Left lung (tissue), 10 donors: Measurements from ENCODE around the gene CHIA. TPM values are rescaled to one million over a fixed set of nuclear protein-coding genes. Genes with fewer than 3 reads are reported as not detected.

Experiments
- ATAC-seq: fragments of 200-7000 bp; cut with Tn5 transposase; one replicate; pipeline ENCODE4 v1.9.1; 2020; ENCODE audit warnings: moderate library complexity
- DNase-seq, 4 donors: peaks; one replicate each; pipeline ENCODE4 v3.0.0-alpha.2; 2013 to 2020
- H3K27ac ChIP-seq, 2 donors: fragments of 200-600 bp; sonication (generic) in 1 of 2; one replicate each; pipeline versions ENCODE4 v1.5.0 to v1.8.0; 2020 to 2021
- H3K27me3 ChIP-seq, 2 donors: fragments of 200-600 bp; sonication (generic) in 1 of 2; one replicate each; pipeline versions ENCODE4 v1.5.0 to v1.8.0; 2020 to 2021
- H3K36me3 ChIP-seq, 2 donors: fragments of 200-600 bp; sonication (generic) in 1 of 2; one replicate each; pipeline versions ENCODE4 v1.5.0 to v1.8.0; 2020 to 2021
- H3K4me1 ChIP-seq, 2 donors: fragments of 200-600 bp; one replicate each; pipeline ENCODE4 v1.8.0; 2021
- H3K4me3 ChIP-seq, 2 donors: fragments of 200-600 bp; sonication (generic) in 1 of 2; one replicate each; pipeline versions ENCODE4 v1.5.0 to v1.8.0; 2020 to 2021; ENCODE audit warnings: mild to moderate bottlenecking in 1 of 2
- H3K9me3 ChIP-seq, 2 donors: fragments of 200-600 bp; sonication (generic) in 1 of 2; one replicate each; pipeline versions ENCODE4 v1.5.0 to v1.8.0; 2020 to 2021
- intact Hi-C, 2 donors: fragments of 100-400 bp; cut with DNase I; formaldehyde crosslinking; loops; one replicate each; pipeline versions ENCODE4 v1.11.2 to v1.14.2; 2022
- polyA plus RNA-seq, 6 donors: library from polyadenylated mRNA; unstranded; fragments of 120-200 nt; gene quantifications; one replicate each; pipeline ENCODE4 v1.2.1, GENCODE V29; 2013; ENCODE audit not compliant: insufficient read length in 6 of 6
- total RNA-seq, 2 donors: library from RNA; stranded (reverse); fragmentation: NEBNext Ultra II Directional; extraction: Animal tissue kit (Norgen Biotek cat#: 25700); gene quantifications; one replicate each; pipeline ENCODE4 v1.2.1, GENCODE V29; 2021
- TF ChIP-seq, protein P1 (sequence below), 2 donors: fragments of 200-600 bp; sonication (generic) in 1 of 2; IDR thresholded peaks; one replicate each; pipeline versions ENCODE4 v1.5.0 to v1.8.0; 2021; ENCODE audit warnings: antibody characterized with exemption in 2 of 2
- donor health status: DM: no; HTN: yes; CAD: no.
- donor health status: DM: no; HTN: no; CAD: no.

The CHIA gene
- total and polyA plus RNA-seq, 8 donors: 1.1 to 10.2 (median 3.8) TPM; not detected in 1

DNA sequence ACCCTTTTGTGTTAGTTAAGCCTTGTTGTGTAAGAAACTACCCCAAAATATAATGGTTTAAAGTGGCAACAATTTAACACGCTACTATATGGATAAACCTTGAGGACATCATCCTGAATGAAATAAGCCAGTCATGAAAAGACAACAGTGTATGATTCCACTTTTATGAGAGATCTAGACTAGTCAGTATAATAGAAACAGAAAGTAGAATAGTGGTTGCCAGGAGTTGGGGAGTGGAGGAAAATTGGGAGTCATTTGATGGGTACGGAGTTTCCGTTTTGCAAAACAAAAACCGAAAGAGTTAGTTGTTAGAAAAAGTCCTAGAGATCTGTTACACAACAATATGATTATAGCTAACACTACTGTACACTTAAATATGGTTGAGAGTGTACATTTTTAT lies 16.0 kb upstream of the CHIA start:
- intact Hi-C loops: no loop called here
- no peak overlapping the region for H3K4me3 ChIP-seq
- H3K4me1 ChIP-seq: peaks cover 0 to 4% of the 10 kb centered on the region in 2 donors

DNA sequence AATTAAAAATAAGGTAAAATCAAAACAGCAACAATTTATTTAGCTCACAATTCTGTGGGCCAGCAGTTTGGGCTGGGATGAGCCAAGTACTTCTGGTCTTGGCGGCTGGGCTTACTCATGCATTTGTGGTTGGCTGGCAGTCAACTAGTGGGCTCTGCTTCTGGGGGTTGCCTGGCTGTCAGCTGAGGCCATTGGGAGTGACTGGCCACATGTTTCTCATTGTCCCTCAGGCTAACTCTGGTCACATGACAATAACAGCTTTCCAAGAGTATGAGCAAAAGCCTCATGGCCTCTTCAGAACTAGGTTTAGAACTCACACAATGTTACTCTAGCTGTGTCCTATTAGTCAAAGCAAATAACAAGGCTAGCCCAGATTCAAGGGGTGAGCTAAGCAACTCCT lies 15.6 kb upstream of the CHIA start:
- Histone ChIP-seq H3K27me3 (peaks cover 18 to 25% of the 10 kb centered on the region in 2 donors), H3K4me3 (no peak overlapping the region), H3K4me1 (peaks cover 0 to 4% of the 10 kb centered on the region in 2 donors), H3K9me3 (peaks cover 0 to 6% of the 10 kb centered on the region in 2 donors), H3K27ac (peak overlapping the region in 1 of 2 donors; percentile 37), H3K36me3 (no peaks in the 10 kb centered on the region)
- intact Hi-C loops: no loop called here
- ATAC-seq: peak; percentile 87
- TF ChIP-seq, protein P1, sequence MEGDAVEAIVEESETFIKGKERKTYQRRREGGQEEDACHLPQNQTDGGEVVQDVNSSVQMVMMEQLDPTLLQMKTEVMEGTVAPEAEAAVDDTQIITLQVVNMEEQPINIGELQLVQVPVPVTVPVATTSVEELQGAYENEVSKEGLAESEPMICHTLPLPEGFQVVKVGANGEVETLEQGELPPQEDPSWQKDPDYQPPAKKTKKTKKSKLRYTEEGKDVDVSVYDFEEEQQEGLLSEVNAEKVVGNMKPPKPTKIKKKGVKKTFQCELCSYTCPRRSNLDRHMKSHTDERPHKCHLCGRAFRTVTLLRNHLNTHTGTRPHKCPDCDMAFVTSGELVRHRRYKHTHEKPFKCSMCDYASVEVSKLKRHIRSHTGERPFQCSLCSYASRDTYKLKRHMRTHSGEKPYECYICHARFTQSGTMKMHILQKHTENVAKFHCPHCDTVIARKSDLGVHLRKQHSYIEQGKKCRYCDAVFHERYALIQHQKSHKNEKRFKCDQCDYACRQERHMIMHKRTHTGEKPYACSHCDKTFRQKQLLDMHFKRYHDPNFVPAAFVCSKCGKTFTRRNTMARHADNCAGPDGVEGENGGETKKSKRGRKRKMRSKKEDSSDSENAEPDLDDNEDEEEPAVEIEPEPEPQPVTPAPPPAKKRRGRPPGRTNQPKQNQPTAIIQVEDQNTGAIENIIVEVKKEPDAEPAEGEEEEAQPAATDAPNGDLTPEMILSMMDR (IDR thresholded peaks at IDR 0.05): no peak
- peak in 1 of 4 donors; percentile 77 for DNase-seq

More for the DNA sequence above, 16.0 kb upstream of the CHIA start:
- H3K27ac ChIP-seq: peak overlapping the region in 1 of 2 donors; percentile 37
- peaks cover 22 to 30% of the 10 kb centered on the region in 2 donors for H3K27me3 ChIP-seq
- no peaks in the 10 kb centered on the region for H3K36me3 ChIP-seq
- TF ChIP-seq, protein P1 (IDR thresholded peaks at IDR 0.05): no peak
- H3K9me3 ChIP-seq: peaks cover 0 to 6% of the 10 kb centered on the region in 2 donors
- ATAC-seq (peak; percentile 37), DNase-seq (no peak)

DNA sequence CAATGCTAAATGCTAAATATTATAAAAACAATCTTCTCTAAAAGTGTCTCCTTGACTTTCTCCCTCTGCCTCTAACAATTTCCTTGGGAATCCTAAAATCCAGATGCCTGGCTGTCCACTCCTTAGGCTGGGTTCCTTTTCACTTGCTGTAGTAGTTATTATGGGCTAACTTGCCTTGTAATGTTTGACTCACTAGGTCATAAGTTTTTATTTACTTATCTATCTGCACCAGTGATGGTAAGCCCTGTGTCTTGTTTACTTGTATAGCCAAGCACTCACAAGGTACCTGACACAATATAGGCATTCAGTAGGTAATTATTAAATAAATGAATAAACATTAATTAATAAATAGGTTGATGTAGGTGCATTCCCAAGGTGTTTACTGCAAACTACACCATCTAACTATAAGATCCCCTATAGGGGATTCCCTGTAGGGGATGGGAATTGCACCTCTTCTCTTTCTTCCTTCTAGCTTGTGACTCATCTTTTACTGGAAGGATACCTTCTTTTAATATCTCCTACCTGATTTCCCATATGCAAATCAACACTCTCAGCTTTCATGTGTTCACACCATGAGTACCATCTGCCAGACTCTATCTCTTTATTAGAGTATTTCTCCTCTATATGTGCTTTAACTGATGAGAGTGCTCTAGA lies 14.7 kb upstream of the CHIA start:
- H3K36me3 ChIP-seq: no peaks in the 10 kb centered on the region
- H3K4me1 ChIP-seq: peaks cover 0 to 3% of the 10 kb centered on the region in 2 donors
- peak overlapping the region in 1 of 2 donors; percentile 37 for H3K27ac ChIP-seq
- no peak overlapping the region for H3K4me3 ChIP-seq
- TF ChIP-seq, protein P1 (IDR thresholded peaks at IDR 0.05): no peak
- intact Hi-C loops: no loop called here
- ATAC-seq: no peak
- DNase-seq: no peak
- peaks cover 10 to 17% of the 10 kb centered on the region in 2 donors for H3K27me3 ChIP-seq
- H3K9me3 ChIP-seq: peaks cover 0 to 6% of the 10 kb centered on the region in 2 donors

DNA sequence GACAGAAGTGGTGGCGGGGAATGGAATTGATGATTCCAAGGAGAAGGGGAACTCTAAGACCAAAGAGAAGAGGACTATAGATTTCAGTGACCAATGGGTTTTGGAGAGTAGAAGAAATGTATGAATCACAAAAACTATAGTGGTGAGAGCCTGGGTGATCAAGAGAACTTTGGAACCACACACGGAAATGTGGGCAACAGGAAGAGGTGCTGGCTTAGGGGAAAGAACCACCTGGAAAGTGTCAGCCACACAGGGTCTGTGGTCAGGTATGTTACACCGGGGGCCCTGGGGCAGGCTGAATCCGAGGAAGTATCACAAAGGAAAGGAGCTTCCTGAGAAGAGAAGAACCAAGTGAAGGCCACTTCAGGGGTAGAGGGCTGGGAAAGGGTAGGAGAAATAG lies 11.5 kb upstream of the CHIA start:
- no peak overlapping the region for H3K4me3 ChIP-seq
- H3K27me3 ChIP-seq: no peaks in the 10 kb centered on the region
- H3K4me1 ChIP-seq: no peaks in the 10 kb centered on the region
- H3K36me3 ChIP-seq: no peaks in the 10 kb centered on the region
- intact Hi-C loops: no loop called here
- DNase-seq (no peak), ATAC-seq (no peak)
- no peak overlapping the region for H3K27ac ChIP-seq
- TF ChIP-seq, protein P1 (IDR thresholded peaks at IDR 0.05): no peak
- peaks cover 0 to 6% of the 10 kb centered on the region in 2 donors for H3K9me3 ChIP-seq

DNA sequence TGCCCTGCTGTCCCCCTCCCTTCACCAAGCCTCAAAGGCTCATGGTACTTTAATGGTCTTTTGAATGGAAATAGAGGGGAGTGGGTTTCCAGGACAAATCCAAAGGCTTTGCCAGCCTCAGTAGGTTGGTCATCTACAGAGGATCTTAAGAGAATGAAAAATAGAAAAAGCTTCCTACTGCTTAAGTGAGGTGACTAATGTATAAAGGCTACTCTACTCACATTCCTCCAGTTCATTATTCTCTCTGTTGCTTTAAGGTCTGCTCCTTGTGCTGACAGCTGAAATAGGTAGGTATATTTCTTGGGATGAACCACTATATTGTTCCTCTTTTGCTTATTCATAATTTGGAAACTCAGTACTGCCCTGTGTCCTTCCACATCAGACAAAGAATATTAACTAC lies 10.4 kb upstream of the CHIA start:
- Histone ChIP-seq H3K4me3 (no peak overlapping the region), H3K27me3 (no peaks in the 10 kb centered on the region)
- ATAC-seq: peak; percentile 72

More for the DNA sequence above, 10.4 kb upstream of the CHIA start:
- Histone ChIP-seq H3K9me3 (peaks cover 0 to 6% of the 10 kb centered on the region in 2 donors), H3K36me3 (no peaks in the 10 kb centered on the region), H3K4me1 (no peaks in the 10 kb centered on the region), H3K27ac (no peak overlapping the region)
- intact Hi-C loops: no loop called here
- no peak for DNase-seq
- TF ChIP-seq, protein P1 (IDR thresholded peaks at IDR 0.05): no peak
